ENCODE data around the gene HES3.

The HES3 gene

GRCh38 chr1:6265151-6265550 is 21.2 kb downstream of the HES3 start:
- DNase-seq: no peak

- no peak for DNase-seq
Measured at GRCh38 chr1:6266641-6267040, 22.7 kb downstream of the HES3 start.

- no peak for DNase-seq
Measured at GRCh38 chr1:6267686-6268322, 23.8 kb downstream of the HES3 start.

GRCh38 chr1:6268415-6268814 is 24.4 kb downstream of the HES3 start:
- no peak for DNase-seq

GRCh38 chr1:6269296-6269695 is 25.3 kb downstream of the HES3 start:
- DNase-seq: no peak

GRCh38 chr1:6269720-6270400 is 25.9 kb downstream of the HES3 start:
- no peak for DNase-seq

- no peak for DNase-seq
Measured at GRCh38 chr1:6270401-6270800, 26.4 kb downstream of the HES3 start.

- no peak for DNase-seq
Measured at GRCh38 chr1:6271006-6271405, 27.0 kb downstream of the HES3 start.

GRCh38 chr1:6271554-6271953 is 27.6 kb downstream of the HES3 start:
- no peak for DNase-seq

- DNase-seq: no peak
Measured at GRCh38 chr1:6272452-6272851, 28.5 kb downstream of the HES3 start.

GRCh38 chr1:6272868-6273267 is 28.9 kb downstream of the HES3 start:
- DNase-seq: no peak

- no peak for DNase-seq
Measured at GRCh38 chr1:6273380-6273891, 29.5 kb downstream of the HES3 start.

GRCh38 chr1:6274102-6274501 is 30.1 kb downstream of the HES3 start:
- no peak for DNase-seq

GRCh38 chr1:6274622-6275139 is 30.7 kb downstream of the HES3 start:
- no peak for DNase-seq

- no peak for DNase-seq
Measured at GRCh38 chr1:6275826-6276782, 32.1 kb downstream of the HES3 start.

GRCh38 chr1:6276811-6277555 is 33.0 kb downstream of the HES3 start:
- no peak for DNase-seq

GRCh38 chr1:6278263-6278662 is 34.3 kb downstream of the HES3 start:
- DNase-seq: no peak

GRCh38 chr1:6279066-6279465 is 35.1 kb downstream of the HES3 start:
- DNase-seq: no peak

- no peak for DNase-seq
Measured at GRCh38 chr1:6279613-6280383, 35.8 kb downstream of the HES3 start.

GRCh38 chr1:6280761-6281451 is 36.9 kb downstream of the HES3 start:
- DNase-seq: no peak
